Gastrocnemius medialis (tissue), 4 donors: ENCODE results near the gene ENOX1. TPM values are rescaled to one million over a fixed set of nuclear protein-coding genes. Genes with fewer than 3 reads are reported as not detected.

Source experiments
- ATAC-seq, 2 donors: fragments of 150-250 bp; one replicate each; pipeline ENCODE4 v1.9.1; 2016
- DNase-seq, 2 donors: peaks; one replicate each; pipeline ENCODE4 v3.0.0-alpha.2; 2019
- H3K27ac ChIP-seq, 4 donors: fragments of 200-600 bp; sonication (generic); 1 replicate in 1 of 4; 2 replicates in 3 of 4; pipeline ENCODE4 v1.5.1; 2016 to 2018; ENCODE audit warnings: mild to moderate bottlenecking in 2 of 4, moderate library complexity in 1 of 4
- H3K27me3 ChIP-seq, 3 donors: fragments of 200-600 bp; sonication (generic) in 2 of 3; 1 replicate in 1 of 3; 2 replicates in 2 of 3; pipeline versions ENCODE4 v1.5.1 to v1.6.0; 2016 to 2019; ENCODE audit warnings: mild to moderate bottlenecking in 1 of 3, moderate library complexity in 1 of 3
- H3K36me3 ChIP-seq, 2 donors: fragments of 200-600 bp; sonication (generic) in 1 of 2; one replicate each; pipeline ENCODE4 v1.5.1; 2017 to 2018
- H3K4me1 ChIP-seq, 2 donors: fragments of 200-600 bp; sonication (generic) in 1 of 2; one replicate each; pipeline ENCODE4 v1.5.1; 2016 to 2017; ENCODE audit warnings: mild to moderate bottlenecking in 2 of 2
- H3K4me3 ChIP-seq, 4 donors: fragments of 200-600 bp; sonication (generic) in 3 of 4; 1 replicate in 1 of 4; 2 replicates in 3 of 4; pipeline ENCODE4 v1.5.1; 2016 to 2019; ENCODE audit warnings: mild to moderate bottlenecking in 2 of 4
- H3K9me3 ChIP-seq, 3 donors: fragments of 200-600 bp; sonication (generic) in 2 of 3; 1 replicate in 1 of 3; 2 replicates in 2 of 3; pipeline ENCODE4 v1.5.1; 2016 to 2019
- CTCF ChIP-seq, 5 experiments: fragments of 450-650 bp in 3 of 5; fragments of 200-600 bp in 2 of 5; sonication (generic) in 2 of 5; IDR thresholded peaks in 4 of 5; conservative IDR thresholded peaks in 1 of 5; 1 replicate in 4 of 5; 2 replicates in 1 of 5; pipeline ENCODE4 v1.5.1; 2016 to 2019; ENCODE audit warnings: antibody characterized with exemption in 5 of 5, mild to moderate bottlenecking in 3 of 5, moderate library complexity in 3 of 5
- POLR2A ChIP-seq, 2 donors: fragments of 450-650 bp; IDR thresholded peaks; one replicate each; pipeline ENCODE4 v1.6.1; 2017; ENCODE audit warnings: antibody characterized with exemption in 2 of 2, mild to moderate bottlenecking in 2 of 2, moderate library complexity in 2 of 2
- in situ Hi-C, 4 donors: fragments of 200-750 bp; cut with MboI; loops; one replicate each; pipeline versions ENCODE4 v1.15.0 to v1.8.0; 2017; ENCODE audit warnings: low sequenced_read_pairs in 4 of 4
- intact Hi-C: fragments of 100-400 bp; cut with DNase I; formaldehyde crosslinking; loops from one replicate; pipeline ENCODE4 v1.15.1; 2023; ENCODE audit warnings: low total_unique reads
- total RNA-seq, 4 donors: library from RNA; depleted of rRNA; stranded (reverse); fragments of >200 nt; gene quantifications; one replicate each; pipeline versions ENCODE4 v1.1.0 to v1.2.3, GENCODE V29; 2016

The ENOX1 gene
- total RNA-seq, 4 donors from 2014 or later, result 0.46 to 3.5 (median 1.8) TPM

GRCh38 chr13:43785650-43786471, 911 bp downstream of the ENOX1 start:
- Histone ChIP-seq H3K4me1 (peaks cover 9 to 21% of the 10 kb centered on the region in 2 donors), H3K4me3 (peak overlapping the region; percentile 60 to 90 (median 68)), H3K9me3 (no peaks in the 10 kb centered on the region), H3K27me3 (peaks cover 0 to 4% (median 0%) of the 10 kb centered on the region in 3 donors), H3K36me3 (no peaks in the 10 kb centered on the region), H3K27ac (peak overlapping the region; percentile 63 to 74 (median 70))
- TF ChIP-seq CTCF (IDR thresholded peaks at IDR 0.05 in 4 of 5, conservative IDR thresholded peaks at IDR 0.05 in 1 of 5) (no peak), POLR2A (IDR thresholded peaks at IDR 0.05) (no peak)
- intact Hi-C loops, result loop anchor here (5.0 to 10.0 kb wide), 2 partner anchors 351 to 484 kb away; no protein-coding TSS in a partner anchor
- in situ Hi-C loops, result loop anchor here in 1 of 4 donors (25.0 kb wide), 1 partner anchor 474 kb away; no protein-coding TSS in a partner anchor
- DNase-seq (peak; percentile 67 to 83), ATAC-seq (peak; percentile 72)

GRCh38 chr13:43785261-43785649, 1.5 kb downstream of the ENOX1 start:
- intact Hi-C loops, result loop anchor here (5.0 to 10.0 kb wide), 2 partner anchors 350 to 483 kb away; no protein-coding TSS in a partner anchor
- Histone ChIP-seq H3K36me3 (no peaks in the 10 kb centered on the region), H3K27ac (peak overlapping the region; percentile 63 to 74 (median 70)), H3K9me3 (no peaks in the 10 kb centered on the region), H3K4me3 (peak overlapping the region; percentile 60 to 90 (median 68)), H3K4me1 (peaks cover 9 to 21% of the 10 kb centered on the region in 2 donors), H3K27me3 (peaks cover 0 to 4% (median 0%) of the 10 kb centered on the region in 3 donors)
- TF ChIP-seq CTCF (IDR thresholded peaks at IDR 0.05 in 4 of 5, conservative IDR thresholded peaks at IDR 0.05 in 1 of 5) (no peak), POLR2A (IDR thresholded peaks at IDR 0.05) (no peak)
- DNase-seq, result no peak
- ATAC-seq, result no peak
- in situ Hi-C loops, result loop anchor here in 1 of 4 donors (25.0 kb wide), 1 partner anchor 473 kb away; no protein-coding TSS in a partner anchor

GRCh38 chr13:43784496-43784895, 2.3 kb downstream of the ENOX1 start:
- Histone ChIP-seq H3K9me3 (no peaks in the 10 kb centered on the region), H3K4me1 (peaks cover 9 to 21% of the 10 kb centered on the region in 2 donors), H3K36me3 (no peaks in the 10 kb centered on the region), H3K4me3 (peak overlapping the region in 2 of 4 donors; percentile 62 to 90), H3K27me3 (peaks cover 0 to 4% (median 0%) of the 10 kb centered on the region in 3 donors), H3K27ac (peak overlapping the region in 2 of 4 donors; percentile 70 to 71)
- DNase-seq (no peak), ATAC-seq (no peak)
- TF ChIP-seq CTCF (IDR thresholded peaks at IDR 0.05 in 4 of 5, conservative IDR thresholded peaks at IDR 0.05 in 1 of 5) (no peak), POLR2A (IDR thresholded peaks at IDR 0.05) (no peak)
- in situ Hi-C loops, result loop anchor here in 1 of 4 donors (25.0 kb wide), 1 partner anchor 472 kb away; no protein-coding TSS in a partner anchor
- intact Hi-C loops, result loop anchor here (10.0 kb wide), 1 partner anchor 350 kb away; no protein-coding TSS in a partner anchor

GRCh38 chr13:43783820-43784219, 3.0 kb downstream of the ENOX1 start:
- intact Hi-C loops, result loop anchor here (10.0 kb wide), 1 partner anchor 349 kb away; no protein-coding TSS in a partner anchor
- no peaks in the 10 kb centered on the region for H3K9me3 ChIP-seq
- H3K36me3 ChIP-seq, result no peaks in the 10 kb centered on the region
- in situ Hi-C loops, result loop anchor here in 1 of 4 donors (25.0 kb wide), 1 partner anchor 472 kb away; no protein-coding TSS in a partner anchor
- no peak overlapping the region for H3K27ac ChIP-seq
- DNase-seq (no peak), ATAC-seq (no peak)
- no peaks in the 10 kb centered on the region for H3K27me3 ChIP-seq
- H3K4me3 ChIP-seq, result no peak overlapping the region
- peaks cover 9 to 21% of the 10 kb centered on the region in 2 donors for H3K4me1 ChIP-seq
- TF ChIP-seq CTCF (IDR thresholded peaks at IDR 0.05 in 4 of 5, conservative IDR thresholded peaks at IDR 0.05 in 1 of 5) (no peak), POLR2A (IDR thresholded peaks at IDR 0.05) (no peak)
